Uterus (tissue), 2 donors: ENCODE data around the gene MS4A2.
"Not testable (repeated sequence)": the region's sequence is repeated elsewhere in the genome, so short reads cannot be mapped to it uniquely, and the experiment has no call there.

Experiments used
- POLR2A ChIP-seq, 2 donors: fragments of 450-650 bp; IDR thresholded peaks; one replicate each; pipeline ENCODE4 v1.6.1; 2016; ENCODE audit warnings: antibody characterized with exemption in 2 of 2, mild to moderate bottlenecking in 1 of 2, moderate library complexity in 1 of 2
- TF ChIP-seq, protein P1 (sequence below), 4 experiments: fragments of 200-600 bp in 2 of 4; fragments of 450-650 bp in 2 of 4; sonication (generic) in 2 of 4; IDR thresholded peaks; one replicate each; pipeline ENCODE4 v1.5.1; 2016 to 2019; ENCODE audit warnings: antibody characterized with exemption in 4 of 4, mild to moderate bottlenecking in 2 of 4, moderate library complexity in 1 of 4

DNA sequence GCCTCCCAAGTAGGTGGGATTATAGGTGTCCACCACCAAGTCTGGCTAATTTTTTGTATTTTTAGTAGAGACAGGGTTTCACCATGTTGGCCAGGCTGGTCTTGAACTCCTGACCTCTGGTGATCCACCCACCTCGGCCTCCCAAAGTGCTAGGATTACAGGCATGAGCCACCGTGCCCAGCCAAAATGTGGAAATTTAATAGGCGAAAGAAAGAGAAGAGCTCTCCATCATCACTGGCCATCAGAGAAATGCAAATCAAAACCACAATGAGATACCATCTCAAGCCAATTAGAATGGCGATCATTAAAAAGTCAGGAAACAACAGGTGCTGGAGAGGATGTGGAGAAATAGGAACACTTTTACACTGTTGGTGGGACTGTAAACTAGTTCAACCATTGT lies 40.4 kb downstream of the MS4A2 start:
- TF ChIP-seq POLR2A (IDR thresholded peaks at IDR 0.05), result not testable (repeated sequence)
- TF ChIP-seq, protein P1, sequence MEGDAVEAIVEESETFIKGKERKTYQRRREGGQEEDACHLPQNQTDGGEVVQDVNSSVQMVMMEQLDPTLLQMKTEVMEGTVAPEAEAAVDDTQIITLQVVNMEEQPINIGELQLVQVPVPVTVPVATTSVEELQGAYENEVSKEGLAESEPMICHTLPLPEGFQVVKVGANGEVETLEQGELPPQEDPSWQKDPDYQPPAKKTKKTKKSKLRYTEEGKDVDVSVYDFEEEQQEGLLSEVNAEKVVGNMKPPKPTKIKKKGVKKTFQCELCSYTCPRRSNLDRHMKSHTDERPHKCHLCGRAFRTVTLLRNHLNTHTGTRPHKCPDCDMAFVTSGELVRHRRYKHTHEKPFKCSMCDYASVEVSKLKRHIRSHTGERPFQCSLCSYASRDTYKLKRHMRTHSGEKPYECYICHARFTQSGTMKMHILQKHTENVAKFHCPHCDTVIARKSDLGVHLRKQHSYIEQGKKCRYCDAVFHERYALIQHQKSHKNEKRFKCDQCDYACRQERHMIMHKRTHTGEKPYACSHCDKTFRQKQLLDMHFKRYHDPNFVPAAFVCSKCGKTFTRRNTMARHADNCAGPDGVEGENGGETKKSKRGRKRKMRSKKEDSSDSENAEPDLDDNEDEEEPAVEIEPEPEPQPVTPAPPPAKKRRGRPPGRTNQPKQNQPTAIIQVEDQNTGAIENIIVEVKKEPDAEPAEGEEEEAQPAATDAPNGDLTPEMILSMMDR (IDR thresholded peaks at IDR 0.05), result not testable (repeated sequence)
